ENCODE results near the gene LHX6. TPM values are rescaled to one million over a fixed set of nuclear protein-coding genes. Genes with fewer than 3 reads are reported as not detected.

LHX6 gene
- total and polyA plus RNA-seq, 2 of the 8 experiments (the other 6 are each of a cell fraction or from before 2014, with no cell fraction given) = 0.92 to 1.2 TPM

DNA sequence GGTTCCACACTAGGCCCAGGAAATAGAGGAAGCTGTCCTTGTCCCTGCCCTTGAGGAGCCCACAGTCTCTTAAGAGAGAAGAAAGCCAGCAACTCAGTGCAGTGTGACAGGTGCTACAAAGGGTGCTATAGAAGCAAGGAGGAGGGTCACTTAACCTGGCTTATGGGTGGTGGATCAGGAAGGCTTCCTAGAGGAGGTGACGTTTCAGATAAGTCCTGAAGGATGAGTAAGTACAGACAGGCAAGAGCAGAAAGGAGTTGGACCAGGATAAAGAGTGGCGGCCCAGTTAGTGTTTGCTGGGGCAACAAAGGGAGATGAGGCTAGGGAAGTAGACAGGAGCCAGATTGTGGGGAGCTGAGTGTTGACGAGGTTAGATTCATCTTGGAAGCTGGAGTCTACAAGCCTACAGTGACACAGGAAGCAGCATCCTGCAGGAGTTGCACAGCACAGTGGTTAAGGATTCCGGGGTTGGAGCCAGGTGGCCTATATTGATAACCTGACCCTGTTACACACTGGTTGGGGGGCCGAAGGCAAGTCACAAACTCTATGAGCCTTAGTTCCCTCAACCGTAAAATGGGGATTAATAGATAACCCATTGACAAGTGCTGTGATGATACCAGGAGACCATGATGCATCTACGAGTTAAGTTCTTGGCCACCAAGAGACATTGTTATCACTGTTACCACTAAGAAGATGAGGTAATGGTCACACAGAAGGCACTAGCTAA lies 5.4 kb upstream of the LHX6 start:
- Histone ChIP-seq H4K8ac (ENCODE audit: extremely low read depth, insufficient read depth, low read length) (no peak overlapping the region), H2BK15ac (ENCODE audit: low read length) (no peak overlapping the region), H3K56ac (replicated peaks; ENCODE audit: insufficient read length, low read depth, low read length) (no peak overlapping the region), H3K36me3 (ENCODE audit: control insufficient read depth in 2 of 4, insufficient read depth in 4 of 4, low read length in 3 of 4) (no peaks in the 10 kb centered on the region), H3K4me2 (ENCODE audit: insufficient read depth in 1 of 2, low read depth in 2 of 2, low read length in 2 of 2) (no peak overlapping the region), H3K9me3 (ENCODE audit: insufficient read depth in 2 of 2, low read depth in 1 of 2, low read length in 1 of 2) (no peaks in the 10 kb centered on the region), H3K14ac (ENCODE audit: insufficient read length) (no peak overlapping the region), H2BK20ac (ENCODE audit: low read length) (no peak overlapping the region), H3K79me1 (ENCODE audit: low read depth, low read length) (no peaks in the 10 kb centered on the region), H3K27me3 (replicated peaks in 1 of 4; ENCODE audit: control insufficient read depth in 3 of 4, extremely low read depth in 1 of 4, insufficient read depth in 3 of 4, low read length in 3 of 4) (peaks cover 13 to 32% (median 23%) of the 10 kb centered on the region in 4 experiments), H2BK12ac (ENCODE audit: low read depth, low read length) (no peak overlapping the region), H3K18ac (ENCODE audit: extremely low read depth, low read length) (no peak overlapping the region), H3K4ac (replicated peaks; ENCODE audit: insufficient read length, low read depth, low read length) (no peak overlapping the region), H3K23me2 (ENCODE audit: low read depth, low read length) (no peaks in the 10 kb centered on the region), H4K5ac (ENCODE audit: insufficient read length, low read depth, low read length) (no peak overlapping the region), H3K23ac (ENCODE audit: insufficient read length) (no peak overlapping the region), H3K79me2 (ENCODE audit: control insufficient read depth in 1 of 2, insufficient read depth in 2 of 2, low read length in 2 of 2) (no peaks in the 10 kb centered on the region), H2BK5ac (ENCODE audit: low read depth, low read length) (no peak overlapping the region), H4K91ac (replicated peaks; ENCODE audit: insufficient read length, low read length) (no peak overlapping the region), H3K27ac (ENCODE audit: low read depth, low read length) (no peak overlapping the region), H4K20me1 (replicated peaks in 1 of 2; ENCODE audit: control insufficient read depth in 1 of 2, insufficient read depth in 2 of 2, low read length in 2 of 2) (peaks cover 0 to 6% of the 10 kb centered on the region in 2 experiments), H3K9ac (replicated peaks in 1 of 4; ENCODE audit: extremely low read depth in 1 of 4, low read depth in 3 of 4, low read length in 3 of 4) (no peak overlapping the region), H2BK120ac (replicated peaks; ENCODE audit: low read depth, low read length) (no peak overlapping the region), H3K4me1 (replicated peaks in 1 of 4; ENCODE audit: control insufficient read depth in 3 of 4, insufficient read depth in 4 of 4, low read length in 3 of 4) (peaks cover 0 to 2% (median 0%) of the 10 kb centered on the region in 4 experiments; a peak in 1 of 7 replicates), H3K4me3 (ENCODE audit: extremely low read depth in 1 of 4, insufficient read depth in 2 of 4, low read depth in 3 of 4, low read length in 4 of 4) (no peak overlapping the region), H2AK5ac (ENCODE audit: low read depth, low read length) (no peak overlapping the region), H2AFZ (ENCODE audit: low read length) (no peak overlapping the region)
- DNase-seq (ENCODE audit: low read depth in 1 of 2, low spot score in 2 of 2) (no peak), FAIRE-seq (no peak)
- TF ChIP-seq BACH1 (IDR thresholded peaks at IDR 0.05; ENCODE audit: low read length) (no peak), KDM4A (IDR thresholded peaks at IDR 0.05; ENCODE audit: low read depth, low read length, severe bottlenecking) (no peak), CEBPB (IDR thresholded peaks at IDR 0.05; ENCODE audit: low read depth, low read length) (no peak), CREB1 (IDR thresholded peaks at IDR 0.05) (no peak), POU5F1 (IDR thresholded peaks at IDR 0.05; ENCODE audit: low read depth, low read length) (no peak), SP2 (IDR thresholded peaks at IDR 0.05; ENCODE audit: low read length) (no peak), SUZ12 (IDR thresholded peaks at IDR 0.05; ENCODE audit: low read length) (no peak)
- TF ChIP-seq, protein P1, sequence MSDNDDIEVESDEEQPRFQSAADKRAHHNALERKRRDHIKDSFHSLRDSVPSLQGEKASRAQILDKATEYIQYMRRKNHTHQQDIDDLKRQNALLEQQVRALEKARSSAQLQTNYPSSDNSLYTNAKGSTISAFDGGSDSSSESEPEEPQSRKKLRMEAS (IDR thresholded peaks at IDR 0.05) = no peak
- TF ChIP-seq, protein P2, sequence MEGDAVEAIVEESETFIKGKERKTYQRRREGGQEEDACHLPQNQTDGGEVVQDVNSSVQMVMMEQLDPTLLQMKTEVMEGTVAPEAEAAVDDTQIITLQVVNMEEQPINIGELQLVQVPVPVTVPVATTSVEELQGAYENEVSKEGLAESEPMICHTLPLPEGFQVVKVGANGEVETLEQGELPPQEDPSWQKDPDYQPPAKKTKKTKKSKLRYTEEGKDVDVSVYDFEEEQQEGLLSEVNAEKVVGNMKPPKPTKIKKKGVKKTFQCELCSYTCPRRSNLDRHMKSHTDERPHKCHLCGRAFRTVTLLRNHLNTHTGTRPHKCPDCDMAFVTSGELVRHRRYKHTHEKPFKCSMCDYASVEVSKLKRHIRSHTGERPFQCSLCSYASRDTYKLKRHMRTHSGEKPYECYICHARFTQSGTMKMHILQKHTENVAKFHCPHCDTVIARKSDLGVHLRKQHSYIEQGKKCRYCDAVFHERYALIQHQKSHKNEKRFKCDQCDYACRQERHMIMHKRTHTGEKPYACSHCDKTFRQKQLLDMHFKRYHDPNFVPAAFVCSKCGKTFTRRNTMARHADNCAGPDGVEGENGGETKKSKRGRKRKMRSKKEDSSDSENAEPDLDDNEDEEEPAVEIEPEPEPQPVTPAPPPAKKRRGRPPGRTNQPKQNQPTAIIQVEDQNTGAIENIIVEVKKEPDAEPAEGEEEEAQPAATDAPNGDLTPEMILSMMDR (IDR thresholded peaks at IDR 0.05; ENCODE audit: control extremely low read depth in 1 of 3, insufficient read depth in 1 of 3, low read depth in 1 of 3, low read length in 3 of 3) = no peak
- TF ChIP-seq, protein P3, sequence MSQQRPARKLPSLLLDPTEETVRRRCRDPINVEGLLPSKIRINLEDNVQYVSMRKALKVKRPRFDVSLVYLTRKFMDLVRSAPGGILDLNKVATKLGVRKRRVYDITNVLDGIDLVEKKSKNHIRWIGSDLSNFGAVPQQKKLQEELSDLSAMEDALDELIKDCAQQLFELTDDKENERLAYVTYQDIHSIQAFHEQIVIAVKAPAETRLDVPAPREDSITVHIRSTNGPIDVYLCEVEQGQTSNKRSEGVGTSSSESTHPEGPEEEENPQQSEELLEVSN (IDR thresholded peaks at IDR 0.05) = no peak
- ChIA-PET POLR2A (ENCODE audit: partially characterized antibody) (no interaction called here), CTCF (ENCODE audit: partially characterized antibody) (interaction anchor here (0.8 to 1.8 kb wide), 6 partner anchors 11 to 129 kb away, joined by 3 to 5 read pairs (median 3); no protein-coding TSS in a partner anchor)
- WGBS, 2 experiments (ENCODE audit: extremely low coverage in 1 of 2, insufficient coverage in 1 of 2, insufficient read length in 1 of 2, insufficient replicate concordance in 2 of 2, low coverage in 1 of 2, low lambda C conversion rate in 2 of 2, missing lambda C conversion rate in 1 of 2) = 85% methylated on average over 7 of the region's 7 CpGs; no CpG with 5 or more reads in 1 of the 2 experiments
